ENCODE measurements around the gene TBC1D10A.

DNA sequence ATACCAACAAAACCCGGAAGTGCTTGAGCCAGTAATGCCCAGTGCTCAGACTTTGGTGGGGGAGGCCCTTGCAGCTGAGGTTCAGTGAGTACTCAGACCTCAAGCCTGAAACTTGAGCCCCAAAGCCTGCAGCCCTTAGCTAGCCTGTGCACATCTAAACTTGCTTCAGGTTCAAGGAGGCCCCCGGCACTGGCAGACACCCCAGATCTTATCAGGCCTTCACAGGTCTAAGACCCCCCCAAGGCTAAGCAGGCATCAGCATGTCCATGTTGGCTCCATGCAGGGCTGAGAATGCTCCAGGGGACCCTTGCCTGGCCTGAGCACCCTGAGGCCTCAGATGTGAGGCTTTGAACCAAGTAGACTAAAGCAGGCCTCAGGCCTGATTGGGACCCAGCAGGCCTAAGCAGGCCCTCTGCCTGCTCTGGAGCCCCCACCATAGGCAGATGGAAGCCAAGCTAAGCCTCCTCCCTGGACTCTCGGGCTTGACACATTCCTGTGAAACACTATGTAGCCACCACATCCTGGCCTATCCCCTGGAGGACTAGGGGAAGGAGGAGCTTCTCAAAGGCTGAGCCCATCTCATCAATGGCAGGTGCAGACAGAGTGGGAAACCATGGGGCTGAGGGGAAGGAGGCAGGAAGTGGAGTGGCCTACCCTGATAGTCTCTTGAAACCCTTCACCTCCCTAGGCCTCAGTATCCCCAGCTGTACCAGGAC, 36.2 kb downstream of the TBC1D10A start:
- TF ChIP-seq, protein P1, sequence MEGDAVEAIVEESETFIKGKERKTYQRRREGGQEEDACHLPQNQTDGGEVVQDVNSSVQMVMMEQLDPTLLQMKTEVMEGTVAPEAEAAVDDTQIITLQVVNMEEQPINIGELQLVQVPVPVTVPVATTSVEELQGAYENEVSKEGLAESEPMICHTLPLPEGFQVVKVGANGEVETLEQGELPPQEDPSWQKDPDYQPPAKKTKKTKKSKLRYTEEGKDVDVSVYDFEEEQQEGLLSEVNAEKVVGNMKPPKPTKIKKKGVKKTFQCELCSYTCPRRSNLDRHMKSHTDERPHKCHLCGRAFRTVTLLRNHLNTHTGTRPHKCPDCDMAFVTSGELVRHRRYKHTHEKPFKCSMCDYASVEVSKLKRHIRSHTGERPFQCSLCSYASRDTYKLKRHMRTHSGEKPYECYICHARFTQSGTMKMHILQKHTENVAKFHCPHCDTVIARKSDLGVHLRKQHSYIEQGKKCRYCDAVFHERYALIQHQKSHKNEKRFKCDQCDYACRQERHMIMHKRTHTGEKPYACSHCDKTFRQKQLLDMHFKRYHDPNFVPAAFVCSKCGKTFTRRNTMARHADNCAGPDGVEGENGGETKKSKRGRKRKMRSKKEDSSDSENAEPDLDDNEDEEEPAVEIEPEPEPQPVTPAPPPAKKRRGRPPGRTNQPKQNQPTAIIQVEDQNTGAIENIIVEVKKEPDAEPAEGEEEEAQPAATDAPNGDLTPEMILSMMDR (IDR thresholded peaks at IDR 0.05) = no peak
- no peak for TF ChIP-seq POLR2A (IDR thresholded peaks at IDR 0.05)

Measured in Peyer's patch (tissue), 4 donors.